ENCODE results near the gene TRAPPC13.
"Not testable (repeated sequence)": the region's sequence is repeated elsewhere in the genome, so short reads cannot be mapped to it uniquely, and the experiment has no call there.

The TRAPPC13 gene, protein sequence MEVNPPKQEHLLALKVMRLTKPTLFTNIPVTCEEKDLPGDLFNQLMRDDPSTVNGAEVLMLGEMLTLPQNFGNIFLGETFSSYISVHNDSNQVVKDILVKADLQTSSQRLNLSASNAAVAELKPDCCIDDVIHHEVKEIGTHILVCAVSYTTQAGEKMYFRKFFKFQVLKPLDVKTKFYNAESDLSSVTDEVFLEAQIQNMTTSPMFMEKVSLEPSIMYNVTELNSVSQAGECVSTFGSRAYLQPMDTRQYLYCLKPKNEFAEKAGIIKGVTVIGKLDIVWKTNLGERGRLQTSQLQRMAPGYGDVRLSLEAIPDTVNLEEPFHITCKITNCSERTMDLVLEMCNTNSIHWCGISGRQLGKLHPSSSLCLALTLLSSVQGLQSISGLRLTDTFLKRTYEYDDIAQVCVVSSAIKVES

DNA sequence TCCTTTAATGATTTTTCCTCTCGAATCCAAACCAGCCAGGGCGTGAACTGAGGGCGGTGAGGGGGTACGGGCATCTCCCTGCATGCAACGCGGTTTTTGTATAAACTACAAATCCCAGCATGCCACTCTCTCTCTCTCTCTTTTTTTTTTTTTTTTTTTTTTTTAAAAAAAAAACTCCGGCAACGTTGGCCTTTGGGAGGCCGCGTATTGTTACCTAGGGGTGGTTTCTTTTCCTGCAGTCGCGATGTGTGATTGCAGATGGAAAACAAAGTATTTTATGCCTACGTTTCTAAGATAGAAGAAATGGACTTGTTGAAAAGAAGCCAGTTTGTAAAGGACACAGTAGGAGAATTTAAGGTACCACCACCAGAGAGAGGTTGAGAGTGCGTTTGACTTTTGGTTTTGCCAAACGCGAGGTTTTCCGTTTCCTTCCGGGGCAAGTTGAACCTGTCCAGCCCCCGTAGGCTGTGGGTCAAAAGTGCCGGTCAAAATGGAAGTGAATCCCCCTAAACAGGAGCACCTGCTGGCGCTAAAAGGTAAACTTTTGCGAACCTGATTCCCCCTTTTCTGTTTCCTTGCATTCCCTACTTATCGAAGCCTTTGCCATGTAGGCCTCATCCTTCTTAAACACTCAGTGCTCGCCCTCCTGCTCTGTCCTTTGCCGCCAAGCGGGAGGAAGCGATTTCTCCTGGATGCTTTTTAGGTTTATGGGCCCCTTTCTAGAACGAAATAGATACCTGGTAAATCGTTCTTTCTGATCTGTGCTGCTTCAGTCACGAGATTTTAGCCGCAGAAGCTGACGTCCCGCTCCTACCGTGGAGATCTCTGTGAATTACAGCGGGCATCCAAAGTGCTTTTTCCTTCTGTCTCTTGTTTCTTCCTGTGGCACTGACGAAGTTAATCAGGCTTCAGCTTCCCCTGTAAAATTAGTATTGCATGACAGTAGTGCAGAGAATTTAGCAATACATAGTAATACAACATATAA is at the start of gene TRAPPC13, which contains the start of gene SHLD3:
TRAPPC13 (plus strand) TSS at position 457 of the 985 bp plus-strand sequence; CDS start at position 491, 34 bp downstream.
SHLD3 (plus strand) TSS at position 457 of the 985 bp plus-strand sequence. CDS start 4,561 bp downstream, outside the sequence.
- Mint-ChIP-seq H3K4me1 (peaks cover 29% of the 10 kb centered on the region), H3K4me3 (peak within 1 kb of the TSS; percentile 95 to 99 (median 99)), H3K9me3 (no peaks in the 10 kb centered on the region), H3K36me3 (ENCODE audit: low read depth) (peaks cover 11% of the 10 kb centered on the region), H3K27me3 (ENCODE audit: low read depth) (no peaks in the 10 kb centered on the region), H3K27ac (peak within 1 kb of the TSS; percentile 99 to 100 (median 99))
- TF ChIP-seq, protein P1, sequence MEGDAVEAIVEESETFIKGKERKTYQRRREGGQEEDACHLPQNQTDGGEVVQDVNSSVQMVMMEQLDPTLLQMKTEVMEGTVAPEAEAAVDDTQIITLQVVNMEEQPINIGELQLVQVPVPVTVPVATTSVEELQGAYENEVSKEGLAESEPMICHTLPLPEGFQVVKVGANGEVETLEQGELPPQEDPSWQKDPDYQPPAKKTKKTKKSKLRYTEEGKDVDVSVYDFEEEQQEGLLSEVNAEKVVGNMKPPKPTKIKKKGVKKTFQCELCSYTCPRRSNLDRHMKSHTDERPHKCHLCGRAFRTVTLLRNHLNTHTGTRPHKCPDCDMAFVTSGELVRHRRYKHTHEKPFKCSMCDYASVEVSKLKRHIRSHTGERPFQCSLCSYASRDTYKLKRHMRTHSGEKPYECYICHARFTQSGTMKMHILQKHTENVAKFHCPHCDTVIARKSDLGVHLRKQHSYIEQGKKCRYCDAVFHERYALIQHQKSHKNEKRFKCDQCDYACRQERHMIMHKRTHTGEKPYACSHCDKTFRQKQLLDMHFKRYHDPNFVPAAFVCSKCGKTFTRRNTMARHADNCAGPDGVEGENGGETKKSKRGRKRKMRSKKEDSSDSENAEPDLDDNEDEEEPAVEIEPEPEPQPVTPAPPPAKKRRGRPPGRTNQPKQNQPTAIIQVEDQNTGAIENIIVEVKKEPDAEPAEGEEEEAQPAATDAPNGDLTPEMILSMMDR (IDR thresholded peaks at IDR 0.05; ENCODE audit: unreplicated experiment in 3 of 3): peak in 1 of 3 experiments; percentile 19

GRCh38 chr5:65577141-65577540 is 47.7 kb upstream of the TRAPPC13 start:
- TF ChIP-seq, protein P1 (IDR thresholded peaks at IDR 0.05; ENCODE audit: unreplicated experiment in 3 of 3): no peak
- no peaks in the 10 kb centered on the region for H3K27me3 Mint-ChIP-seq (ENCODE audit: low read depth)
- H3K4me1 Mint-ChIP-seq: no peaks in the 10 kb centered on the region

DNA sequence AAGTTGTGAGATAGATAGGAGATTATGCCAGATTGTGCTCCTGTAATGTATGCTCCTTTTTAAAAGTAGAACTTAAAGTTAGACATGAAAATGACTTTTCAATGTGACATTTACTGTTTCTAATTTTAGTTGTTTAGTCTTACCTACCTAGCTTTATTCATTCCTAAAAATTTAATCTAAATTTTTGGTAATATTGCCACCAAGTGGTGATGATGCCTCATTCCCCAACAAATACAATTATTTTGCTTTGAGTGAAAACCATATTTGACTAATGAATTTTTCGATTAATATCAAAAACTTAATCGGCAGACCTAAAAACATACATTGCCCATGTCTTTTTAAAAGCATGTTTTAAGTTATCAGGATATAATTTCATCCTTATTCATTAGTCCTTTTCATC is 36.1 kb upstream of the TRAPPC13 start:
- H3K36me3 Mint-ChIP-seq (ENCODE audit: low read depth): peaks cover 46% of the 10 kb centered on the region
- no peak overlapping the region for H3K4me3 Mint-ChIP-seq
- TF ChIP-seq, protein P1 (IDR thresholded peaks at IDR 0.05; ENCODE audit: unreplicated experiment in 3 of 3): no peak
- H3K27me3 Mint-ChIP-seq (ENCODE audit: low read depth): no peaks in the 10 kb centered on the region
- H3K4me1 Mint-ChIP-seq: no peaks in the 10 kb centered on the region
- H3K9me3 Mint-ChIP-seq: no peaks in the 10 kb centered on the region
- no peak overlapping the region for H3K27ac Mint-ChIP-seq

More at GRCh38 chr5:65577141-65577540, 47.7 kb upstream of the TRAPPC13 start:
- H3K4me3 Mint-ChIP-seq: no peak overlapping the region
- H3K36me3 Mint-ChIP-seq (ENCODE audit: low read depth): peaks cover 48% of the 10 kb centered on the region
- no peaks in the 10 kb centered on the region for H3K9me3 Mint-ChIP-seq
- no peak overlapping the region for H3K27ac Mint-ChIP-seq

DNA sequence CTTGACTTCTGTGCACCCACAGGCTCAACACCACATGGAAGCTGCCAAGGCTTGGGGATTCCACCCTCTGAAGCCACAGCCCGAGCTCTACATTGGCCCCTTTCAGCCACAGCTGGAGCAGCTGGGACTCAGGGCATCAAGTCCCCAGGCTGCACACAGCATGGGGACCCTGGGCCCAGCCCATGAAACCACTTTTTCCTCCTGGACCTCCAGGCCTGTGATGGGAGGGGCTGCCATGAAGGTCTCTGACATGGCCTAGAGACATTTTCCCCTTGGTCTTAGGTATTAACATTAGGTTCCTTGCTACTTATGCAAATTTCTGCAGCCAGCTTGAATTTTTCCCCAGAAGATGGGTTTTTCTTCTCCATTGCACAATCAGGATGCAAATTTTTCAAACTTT is 23.1 kb upstream of the TRAPPC13 start:
- H3K4me3 Mint-ChIP-seq; H3K4me1 Mint-ChIP-seq; H3K27me3 Mint-ChIP-seq (ENCODE audit: low read depth); H3K27ac Mint-ChIP-seq: not testable (repeated sequence)
- Mint-ChIP-seq H3K9me3 (peaks cover 29% of the 10 kb centered on the region), H3K36me3 (ENCODE audit: low read depth) (peaks cover 96% of the 10 kb centered on the region)

DNA sequence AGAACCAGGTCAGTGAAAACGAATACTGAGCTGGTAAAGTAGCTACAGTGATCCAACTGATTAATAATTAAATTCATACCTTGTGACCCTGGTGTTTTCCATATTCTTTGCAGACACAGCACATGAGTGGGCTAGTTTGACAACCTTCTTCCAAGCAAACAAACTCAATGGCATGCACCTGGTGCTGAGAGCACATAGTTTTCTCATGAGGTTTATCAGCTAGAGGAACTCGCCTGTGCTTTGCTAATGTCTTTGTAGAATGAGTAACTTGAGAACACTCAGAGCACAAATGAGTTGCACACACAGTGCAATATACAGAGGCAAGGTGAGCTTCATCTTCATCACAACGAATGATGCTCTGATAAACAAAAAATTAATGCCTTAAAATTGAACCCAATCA is 13.3 kb upstream of the TRAPPC13 start:
- Mint-ChIP-seq H3K4me3 (no peak overlapping the region), H3K27me3 (ENCODE audit: low read depth) (no peaks in the 10 kb centered on the region), H3K36me3 (ENCODE audit: low read depth) (peaks cover 69% of the 10 kb centered on the region), H3K4me1 (no peaks in the 10 kb centered on the region), H3K9me3 (no peaks in the 10 kb centered on the region), H3K27ac (peak overlapping the region; percentile 30 to 94 (median 46))
- TF ChIP-seq, protein P1 (IDR thresholded peaks at IDR 0.05; ENCODE audit: unreplicated experiment in 3 of 3): no peak

Measured in nephron (organoid).